GM23338 (cell line): ENCODE results near the gene VAMP7. TPM values are rescaled to one million over a fixed set of nuclear protein-coding genes. Genes with fewer than 3 reads are reported as not detected.

Experiments used
- ATAC-seq: fragments of 200-7000 bp; cut with Tn5 transposase; 3 replicates; pipeline ENCODE4 v1.9.1; 2020
- DNase-seq: peaks from one replicate; pipeline ENCODE4 v3.0.0-alpha.2; 2015; ENCODE audit warnings: low spot score
- H2AFZ ChIP-seq: fragments of 200-600 bp; sonication (generic); 2 replicates; pipeline ENCODE4 v1.8.0; 2016; ENCODE audit warnings: antibody characterized with exemption, mild to moderate bottlenecking, moderate library complexity
- H3F3A ChIP-seq: fragments of 200-600 bp; sonication (generic); replicated peaks from 2 replicates; pipeline ENCODE4 v1.8.0; 2017; ENCODE audit warnings: antibody characterized with exemption, mixed run types, low read depth
- H3K27ac ChIP-seq: fragments of 200-600 bp; sonication (generic); 2 replicates; pipeline ENCODE4 v1.6.1; 2016; ENCODE audit warnings: low read depth
- H3K27me3 ChIP-seq: fragments of 200-600 bp; sonication (generic); 2 replicates; pipeline ENCODE4 v1.8.0; 2016; ENCODE audit warnings: mild to moderate bottlenecking, mixed run types, moderate library complexity; ENCODE audit not compliant: insufficient read depth
- H3K36me3 ChIP-seq: fragments of 200-600 bp; sonication (generic); 2 replicates; pipeline ENCODE4 v1.8.0; 2016; ENCODE audit warnings: mild to moderate bottlenecking; ENCODE audit not compliant: insufficient read depth
- H3K4me1 ChIP-seq: fragments of 200-600 bp; sonication (generic); 2 replicates; pipeline ENCODE4 v1.8.0; 2016; ENCODE audit warnings: mild to moderate bottlenecking, moderate library complexity; ENCODE audit not compliant: insufficient read depth
- H3K4me2 ChIP-seq: fragments of 200-600 bp; sonication (generic); 2 replicates; pipeline ENCODE4 v1.7.1; 2017; ENCODE audit warnings: mixed run types
- H3K4me3 ChIP-seq: fragments of 200-600 bp; sonication (generic); 2 replicates; pipeline ENCODE4 v1.6.1; 2016; ENCODE audit warnings: mixed run types
- H3K79me2 ChIP-seq: fragments of 200-600 bp; sonication (generic); replicated peaks from 2 replicates; pipeline ENCODE4 v1.8.0; 2017; ENCODE audit warnings: mild to moderate bottlenecking; ENCODE audit not compliant: insufficient read depth
- H3K9me2 ChIP-seq: fragments of 200-600 bp; sonication (generic); 2 replicates; pipeline ENCODE4 v1.8.0; 2017; ENCODE audit not compliant: insufficient read depth
- H4K20me1 ChIP-seq: fragments of 200-600 bp; sonication (generic); replicated peaks from 2 replicates; pipeline ENCODE4 v1.8.0; 2017; ENCODE audit warnings: mild to moderate bottlenecking; ENCODE audit not compliant: insufficient read depth
- H3K27ac Mint-ChIP-seq: 2 replicates; pipeline ENCODE4 v1.8.0; 2020; ENCODE audit warnings: inconsistent platforms, mild to moderate bottlenecking, moderate library complexity, mixed read lengths
- H3K27me3 Mint-ChIP-seq: 3 replicates; pipeline ENCODE4 v1.8.0; 2022; ENCODE audit warnings: low read depth, mild to moderate bottlenecking, moderate library complexity, mixed read lengths, inconsistent platforms; ENCODE audit not compliant: insufficient read depth, poor library complexity
- H3K36me3 Mint-ChIP-seq: 3 replicates; pipeline ENCODE4 v1.8.0; 2021; ENCODE audit warnings: low read depth, mild to moderate bottlenecking, inconsistent platforms, moderate library complexity, mixed read lengths
- H3K4me1 Mint-ChIP-seq: 3 replicates; pipeline ENCODE4 v1.8.0; 2020; ENCODE audit warnings: mild to moderate bottlenecking, inconsistent platforms, mixed read lengths
- H3K4me3 Mint-ChIP-seq: 3 replicates; pipeline ENCODE4 v1.8.0; 2021; ENCODE audit warnings: moderate library complexity, mild to moderate bottlenecking, inconsistent platforms, mixed read lengths
- H3K9me3 Mint-ChIP-seq: 3 replicates; pipeline ENCODE4 v1.8.0; 2020; ENCODE audit warnings: moderate library complexity, mild to moderate bottlenecking, inconsistent platforms, mixed read lengths
- CREB1 ChIP-seq: fragments of 250-450 bp; sonication (Bioruptor Pico); IDR thresholded peaks from 2 replicates; pipeline ENCODE4 v1.5.0; 2020; ENCODE audit warnings: low read depth, mild to moderate bottlenecking, moderate library complexity
- EZH2 ChIP-seq: fragments of 200-600 bp; sonication (generic); IDR thresholded peaks from one replicate; pipeline ENCODE4 v1.8.0; 2017; ENCODE audit warnings: antibody characterized with exemption, mild to moderate bottlenecking, low read depth; ENCODE audit not compliant: unreplicated experiment
- JUNB ChIP-seq: IDR thresholded peaks from one replicate; pipeline ENCODE4 v1.6.1; 2016; ENCODE audit warnings: antibody characterized with exemption; ENCODE audit not compliant: unreplicated experiment
- POLR2AphosphoS5 ChIP-seq: IDR thresholded peaks from 2 replicates; pipeline ENCODE4 v1.6.1; 2016; ENCODE audit warnings: antibody characterized with exemption, low read depth
- STAT1 ChIP-seq: IDR thresholded peaks from one replicate; pipeline ENCODE4 v1.6.1; 2016; ENCODE audit warnings: antibody characterized with exemption; ENCODE audit not compliant: unreplicated experiment
- ZNF114 ChIP-seq: fragments of 250-450 bp; sonication (Bioruptor Pico); IDR thresholded peaks from 2 replicates; pipeline ENCODE4 v1.5.0; 2020; ENCODE audit warnings: mild to moderate bottlenecking, moderate library complexity
- ZNF462 ChIP-seq: fragments of 250-450 bp; sonication (Bioruptor Pico); IDR thresholded peaks from 2 replicates; pipeline ENCODE4 v1.5.0; 2020; ENCODE audit warnings: mild to moderate bottlenecking, moderate library complexity
- polyA plus RNA-seq: library from polyadenylated mRNA; unstranded; fragments of >200 nt; fragmentation: Nextera tagmentation; extraction: Ambion mirVana; gene quantifications from 2 replicates; pipeline ENCODE4 v1.2.1, GENCODE V29; 2016
- total RNA-seq: library from RNA; depleted of rRNA; stranded (reverse); fragments of >200 nt; shearing (Covaris generic); gene quantifications from 2 replicates; pipeline ENCODE4 v1.2.3, GENCODE V29; 2014

VAMP7 gene
- total and polyA plus RNA-seq, 2 experiments from 2014 or later: 14.0 to 22.7 TPM

GRCh38 chrX:155896512-155896911, 15.4 kb downstream of the VAMP7 start (continued):
- TF ChIP-seq ZNF462 (CRISPR knock-in tag) (no peak), STAT1 (no peak), EZH2 (no peak), ZNF114 (CRISPR knock-in tag) (no peak), POLR2AphosphoS5 (no peak), JUNB (no peak)

- Histone ChIP-seq H3F3A (no peaks in the 10 kb centered on the region), H3K4me1 (no peaks in the 10 kb centered on the region), H4K20me1 (no peaks in the 10 kb centered on the region), H3K36me3 (peaks cover 20% of the 10 kb centered on the region), H3K27me3 (no peaks in the 10 kb centered on the region), H3K9me2 (no peaks in the 10 kb centered on the region), H3K79me2 (no peaks in the 10 kb centered on the region), H3K4me2 (no peak overlapping the region), H3K4me3 (no peak overlapping the region), H3K27ac (no peak overlapping the region), H2AFZ (no peak overlapping the region)
- ATAC-seq (no peak), DNase-seq (no peak)
- Mint-ChIP-seq H3K9me3 (peaks cover 76% of the 10 kb centered on the region), H3K36me3 (peaks cover 69% of the 10 kb centered on the region), H3K27me3 (no peaks in the 10 kb centered on the region), H3K4me1 (no peaks in the 10 kb centered on the region), H3K4me3 (no peak overlapping the region), H3K27ac (no peak overlapping the region)
- no peak for TF ChIP-seq STAT1
- TF ChIP-seq JUNB: no peak
- no peak for TF ChIP-seq ZNF462 (CRISPR knock-in tag)
- TF ChIP-seq CREB1 (CRISPR knock-in tag): no peak
These were observed 18.2 kb downstream of the VAMP7 start for GRCh38 chrX:155899366-155899765.
